Panc1 (cell line): ENCODE data around the gene RNF144A. TPM values are rescaled to one million over a fixed set of nuclear protein-coding genes. Genes with fewer than 3 reads are reported as not detected.

ENCODE experiments used
- ATAC-seq: fragments of 200-7000 bp; cut with Tn5 transposase; 2 replicates; pipeline ENCODE4 v1.9.1; 2020; ENCODE audit warnings: mild to moderate bottlenecking, moderate library complexity
- BruUV-seq: library from RNA; stranded (reverse); fragments of 400-500 nt; replicated peaks from 2 replicates; lab custom pipeline; 2021; lab: Mats Ljungman, UMichigan
- CTCF ChIA-PET: fragments of 300-600 bp; sonication (Branson Sonifier 250); formaldehyde crosslinking; loops from one replicate; lab custom pipeline; 2022; ENCODE audit warnings: antibody characterized with exemption; lab: Charles Lee
- POLR2A ChIA-PET: fragments of 300-600 bp; sonication (Branson Sonifier 250); formaldehyde crosslinking; loops from one replicate; lab custom pipeline; 2022; ENCODE audit warnings: antibody characterized with exemption; lab: Charles Lee
- DNase-seq: peaks from one replicate; pipeline ENCODE4 v3.0.0-alpha.2; 2010; ENCODE audit warnings: low read depth, low spot score
- H3K27ac ChIP-seq: 2 replicates; pipeline ENCODE4 v1.5.1; 2011; ENCODE audit warnings: mild to moderate bottlenecking, low read length, inconsistent platforms
- H3K27me3 ChIP-seq: fragments of 200-500 bp; sonication (Bioruptor generic); 2 replicates; pipeline ENCODE4 v1.6.0; 2014; ENCODE audit warnings: low read length, inconsistent platforms; ENCODE audit not compliant: control insufficient read depth, insufficient read depth
- H3K36me3 ChIP-seq: fragments of 200-500 bp; sonication (Bioruptor generic); 2 replicates; pipeline ENCODE4 v1.5.1; 2014; ENCODE audit warnings: inconsistent platforms, mild to moderate bottlenecking, low read length, moderate library complexity; ENCODE audit not compliant: control insufficient read depth, insufficient read depth
- H3K4me1 ChIP-seq: 2 replicates; pipeline ENCODE4 v1.5.1; 2011; ENCODE audit warnings: inconsistent platforms, mild to moderate bottlenecking, low read length, moderate library complexity; ENCODE audit not compliant: control insufficient read depth, insufficient read depth
- H3K4me3 ChIP-seq, 2 experiments: 2 replicates each; pipeline ENCODE4 v1.5.1; 2011 to 2012; ENCODE audit warnings: low read depth in 2 of 2, low read length in 2 of 2, mild to moderate bottlenecking in 2 of 2, inconsistent platforms in 1 of 2, moderate library complexity in 1 of 2
- H3K9me3 ChIP-seq: fragments of 200-500 bp; sonication (Bioruptor generic); 2 replicates; pipeline ENCODE4 v1.5.1; 2014; ENCODE audit warnings: low read depth, mild to moderate bottlenecking, inconsistent platforms, low read length, moderate library complexity; ENCODE audit not compliant: control insufficient read depth, insufficient read depth
- POLR2AphosphoS5 ChIP-seq: IDR thresholded peaks from 2 replicates; pipeline ENCODE4 v1.6.1; 2012; ENCODE audit warnings: mild to moderate bottlenecking, low read depth, low read length, moderate library complexity
- SIN3A ChIP-seq: IDR thresholded peaks from 2 replicates; pipeline ENCODE4 v1.6.1; 2012; ENCODE audit warnings: low read depth, mild to moderate bottlenecking, low read length, moderate library complexity, borderline replicate concordance; ENCODE audit not compliant: insufficient read depth
- TCF7L2 ChIP-seq: IDR thresholded peaks from 2 replicates; pipeline ENCODE4 v1.6.1; 2011; ENCODE audit warnings: mild to moderate bottlenecking, low read depth, low read length, inconsistent platforms
- in situ Hi-C: cut with HindIII; loops from 2 replicates; pipeline ENCODE4 v1.10.0; 2016; ENCODE audit warnings: low sequenced_read_pairs, low pct_unique_long_range_greater_than_20kb
- intact Hi-C: fragments of 100-400 bp; cut with micrococcal nuclease; formaldehyde crosslinking; loops from one replicate; pipeline ENCODE4 v1.10.0; 2022; ENCODE audit not compliant: unreplicated experiment
- total RNA-seq: library from RNA; stranded (reverse); gene quantifications from one replicate; pipeline ENCODE4 v1.2.1, GENCODE V29; 2021; ENCODE audit not compliant: unreplicated experiment
- TF ChIP-seq, protein P1 (sequence below), 2 experiments: IDR thresholded peaks; 2 replicates each; pipeline ENCODE4 v1.6.1; 2011 to 2012; ENCODE audit warnings: low read depth in 2 of 2, control low read depth in 1 of 2, low read length in 1 of 2, mild to moderate bottlenecking in 1 of 2, moderate library complexity in 1 of 2; ENCODE audit not compliant: insufficient read depth in 1 of 2
- TF ChIP-seq, protein P2 (sequence below): fragments of 450-650 bp; IDR thresholded peaks from 2 replicates; pipeline ENCODE4 v1.5.1; 2017; ENCODE audit warnings: mild to moderate bottlenecking

The RNF144A gene
- total RNA-seq, 1 experiment from 2014 or later = 5.4 TPM

DNA sequence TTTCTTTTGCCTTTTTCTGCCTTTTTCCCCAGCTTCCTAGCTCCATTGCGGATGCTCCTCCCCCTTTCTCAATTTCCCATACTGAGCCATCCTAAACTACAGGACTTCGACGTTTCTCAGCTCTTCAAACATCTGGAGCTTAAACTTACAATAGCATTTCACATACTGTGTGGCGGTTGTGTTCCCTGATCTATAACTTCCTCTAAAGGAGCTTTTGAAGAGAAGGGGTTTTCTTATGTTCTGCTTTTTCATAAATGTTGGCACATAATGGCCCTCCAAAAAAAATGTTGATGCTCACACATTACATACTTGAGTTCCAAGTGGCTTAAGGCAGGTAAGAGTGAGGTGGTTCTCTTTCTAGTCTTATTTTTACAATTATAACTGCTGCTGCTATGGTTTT is 87.4 kb downstream of the RNF144A start:
- Histone ChIP-seq H3K4me1 (no peaks in the 10 kb centered on the region), H3K9me3 (no peaks in the 10 kb centered on the region), H3K27ac (no peak overlapping the region), H3K36me3 (no peaks in the 10 kb centered on the region), H3K27me3 (no peaks in the 10 kb centered on the region), H3K4me3 (no peak overlapping the region)
- no peak for ATAC-seq
- TF ChIP-seq, protein P1, sequence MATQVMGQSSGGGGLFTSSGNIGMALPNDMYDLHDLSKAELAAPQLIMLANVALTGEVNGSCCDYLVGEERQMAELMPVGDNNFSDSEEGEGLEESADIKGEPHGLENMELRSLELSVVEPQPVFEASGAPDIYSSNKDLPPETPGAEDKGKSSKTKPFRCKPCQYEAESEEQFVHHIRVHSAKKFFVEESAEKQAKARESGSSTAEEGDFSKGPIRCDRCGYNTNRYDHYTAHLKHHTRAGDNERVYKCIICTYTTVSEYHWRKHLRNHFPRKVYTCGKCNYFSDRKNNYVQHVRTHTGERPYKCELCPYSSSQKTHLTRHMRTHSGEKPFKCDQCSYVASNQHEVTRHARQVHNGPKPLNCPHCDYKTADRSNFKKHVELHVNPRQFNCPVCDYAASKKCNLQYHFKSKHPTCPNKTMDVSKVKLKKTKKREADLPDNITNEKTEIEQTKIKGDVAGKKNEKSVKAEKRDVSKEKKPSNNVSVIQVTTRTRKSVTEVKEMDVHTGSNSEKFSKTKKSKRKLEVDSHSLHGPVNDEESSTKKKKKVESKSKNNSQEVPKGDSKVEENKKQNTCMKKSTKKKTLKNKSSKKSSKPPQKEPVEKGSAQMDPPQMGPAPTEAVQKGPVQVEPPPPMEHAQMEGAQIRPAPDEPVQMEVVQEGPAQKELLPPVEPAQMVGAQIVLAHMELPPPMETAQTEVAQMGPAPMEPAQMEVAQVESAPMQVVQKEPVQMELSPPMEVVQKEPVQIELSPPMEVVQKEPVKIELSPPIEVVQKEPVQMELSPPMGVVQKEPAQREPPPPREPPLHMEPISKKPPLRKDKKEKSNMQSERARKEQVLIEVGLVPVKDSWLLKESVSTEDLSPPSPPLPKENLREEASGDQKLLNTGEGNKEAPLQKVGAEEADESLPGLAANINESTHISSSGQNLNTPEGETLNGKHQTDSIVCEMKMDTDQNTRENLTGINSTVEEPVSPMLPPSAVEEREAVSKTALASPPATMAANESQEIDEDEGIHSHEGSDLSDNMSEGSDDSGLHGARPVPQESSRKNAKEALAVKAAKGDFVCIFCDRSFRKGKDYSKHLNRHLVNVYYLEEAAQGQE (IDR thresholded peaks at IDR 0.05; ENCODE audit: insufficient read depth in 1 of 2, low read depth in 2 of 2, low read length in 1 of 2) = no peak
- no peak for TF ChIP-seq SIN3A
- TF ChIP-seq, protein P2, sequence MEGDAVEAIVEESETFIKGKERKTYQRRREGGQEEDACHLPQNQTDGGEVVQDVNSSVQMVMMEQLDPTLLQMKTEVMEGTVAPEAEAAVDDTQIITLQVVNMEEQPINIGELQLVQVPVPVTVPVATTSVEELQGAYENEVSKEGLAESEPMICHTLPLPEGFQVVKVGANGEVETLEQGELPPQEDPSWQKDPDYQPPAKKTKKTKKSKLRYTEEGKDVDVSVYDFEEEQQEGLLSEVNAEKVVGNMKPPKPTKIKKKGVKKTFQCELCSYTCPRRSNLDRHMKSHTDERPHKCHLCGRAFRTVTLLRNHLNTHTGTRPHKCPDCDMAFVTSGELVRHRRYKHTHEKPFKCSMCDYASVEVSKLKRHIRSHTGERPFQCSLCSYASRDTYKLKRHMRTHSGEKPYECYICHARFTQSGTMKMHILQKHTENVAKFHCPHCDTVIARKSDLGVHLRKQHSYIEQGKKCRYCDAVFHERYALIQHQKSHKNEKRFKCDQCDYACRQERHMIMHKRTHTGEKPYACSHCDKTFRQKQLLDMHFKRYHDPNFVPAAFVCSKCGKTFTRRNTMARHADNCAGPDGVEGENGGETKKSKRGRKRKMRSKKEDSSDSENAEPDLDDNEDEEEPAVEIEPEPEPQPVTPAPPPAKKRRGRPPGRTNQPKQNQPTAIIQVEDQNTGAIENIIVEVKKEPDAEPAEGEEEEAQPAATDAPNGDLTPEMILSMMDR = no peak
- TF ChIP-seq POLR2AphosphoS5 = no peak
- TF ChIP-seq TCF7L2 = no peak
- DNase-seq = no peak
- ChIA-PET POLR2A (no interaction called here), CTCF (no interaction called here)
- in situ Hi-C loops = no loop called here
- BruUV-seq = no TSS peak
- intact Hi-C loops = no loop called here

DNA sequence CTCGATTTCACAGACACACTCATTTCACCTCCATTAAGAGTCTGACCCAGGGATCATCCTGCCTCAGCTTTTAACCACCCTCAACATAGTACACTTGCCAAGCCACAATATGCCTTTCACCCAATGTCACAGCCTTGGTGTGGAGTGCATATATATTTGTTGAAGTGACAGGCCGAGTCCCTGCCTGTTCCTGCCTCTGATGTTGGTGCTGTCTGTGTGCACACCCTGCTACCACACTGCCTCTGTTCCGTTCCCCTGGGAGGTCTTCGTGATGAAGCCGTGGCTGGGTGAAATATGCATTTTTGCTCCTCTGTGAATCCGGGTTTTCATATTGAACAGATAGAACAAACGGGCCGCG is 90.3 kb downstream of the RNF144A start:
- BruUV-seq = no TSS peak
- H3K27ac ChIP-seq = no peak overlapping the region
- H3K4me3 ChIP-seq = no peak overlapping the region
- intact Hi-C loops (no loop called here), in situ Hi-C loops (no loop called here)
- H3K9me3 ChIP-seq = no peaks in the 10 kb centered on the region
- ATAC-seq = no peak
- ChIA-PET CTCF (interaction anchor here (0.6 kb wide), 1 partner anchor 68 kb away, joined by 3 read pairs; no protein-coding TSS in a partner anchor), POLR2A (no interaction called here)
- no peaks in the 10 kb centered on the region for H3K27me3 ChIP-seq
- no peaks in the 10 kb centered on the region for H3K4me1 ChIP-seq
- H3K36me3 ChIP-seq = no peaks in the 10 kb centered on the region
- TF ChIP-seq, protein P1 (IDR thresholded peaks at IDR 0.05; ENCODE audit: insufficient read depth in 1 of 2, low read depth in 2 of 2, low read length in 1 of 2) = no peak
- no peak for TF ChIP-seq SIN3A
- TF ChIP-seq, protein P2 = no peak
- no peak for TF ChIP-seq TCF7L2
- TF ChIP-seq POLR2AphosphoS5 = no peak
- DNase-seq = no peak
